Measurements from ENCODE around the gene NKX1-2. TPM values are rescaled to one million over a fixed set of nuclear protein-coding genes. Genes with fewer than 3 reads are reported as not detected.

NKX1-2 gene
- total RNA-seq, 1 experiment from 2014 or later = 3.4 TPM

DNA sequence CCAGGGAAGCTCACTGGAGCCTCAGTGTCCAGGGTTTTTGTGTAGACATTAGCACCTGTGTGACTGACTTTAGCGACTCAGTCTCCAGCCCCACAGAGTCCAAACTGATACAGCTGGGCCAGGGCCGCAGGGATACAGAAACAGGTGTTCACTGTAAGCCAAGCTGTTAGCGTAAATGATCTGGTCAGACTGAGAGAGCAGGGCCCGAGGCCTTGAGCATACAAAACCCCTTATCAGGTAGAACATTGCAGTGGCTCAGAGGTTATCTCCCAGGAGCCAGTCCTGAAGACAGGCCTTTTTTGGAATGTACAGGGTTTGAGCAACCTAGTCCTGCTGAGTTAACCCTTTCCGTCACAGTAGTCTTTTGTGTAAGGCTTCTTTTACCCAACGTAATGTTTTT, 36.8 kb upstream of the NKX1-2 start:
- no peak overlapping the region for H2AFZ ChIP-seq (ENCODE audit: low read depth, low read length, poor library complexity, severe bottlenecking)
- H3K4me1 ChIP-seq (ENCODE audit: control insufficient read depth in 1 of 2, insufficient read depth in 2 of 2, low read length in 2 of 2) = no peaks in the 10 kb centered on the region
- H3K9me3 ChIP-seq (ENCODE audit: control insufficient read depth in 1 of 2, insufficient read depth in 1 of 2, low read depth in 1 of 2, low read length in 2 of 2) = no peaks in the 10 kb centered on the region
- no peaks in the 10 kb centered on the region; a peak in 1 of 4 replicates for H3K36me3 ChIP-seq (ENCODE audit: control insufficient read depth in 1 of 2, insufficient read depth in 2 of 2, low read length in 2 of 2)
- TF ChIP-seq, protein P1, sequence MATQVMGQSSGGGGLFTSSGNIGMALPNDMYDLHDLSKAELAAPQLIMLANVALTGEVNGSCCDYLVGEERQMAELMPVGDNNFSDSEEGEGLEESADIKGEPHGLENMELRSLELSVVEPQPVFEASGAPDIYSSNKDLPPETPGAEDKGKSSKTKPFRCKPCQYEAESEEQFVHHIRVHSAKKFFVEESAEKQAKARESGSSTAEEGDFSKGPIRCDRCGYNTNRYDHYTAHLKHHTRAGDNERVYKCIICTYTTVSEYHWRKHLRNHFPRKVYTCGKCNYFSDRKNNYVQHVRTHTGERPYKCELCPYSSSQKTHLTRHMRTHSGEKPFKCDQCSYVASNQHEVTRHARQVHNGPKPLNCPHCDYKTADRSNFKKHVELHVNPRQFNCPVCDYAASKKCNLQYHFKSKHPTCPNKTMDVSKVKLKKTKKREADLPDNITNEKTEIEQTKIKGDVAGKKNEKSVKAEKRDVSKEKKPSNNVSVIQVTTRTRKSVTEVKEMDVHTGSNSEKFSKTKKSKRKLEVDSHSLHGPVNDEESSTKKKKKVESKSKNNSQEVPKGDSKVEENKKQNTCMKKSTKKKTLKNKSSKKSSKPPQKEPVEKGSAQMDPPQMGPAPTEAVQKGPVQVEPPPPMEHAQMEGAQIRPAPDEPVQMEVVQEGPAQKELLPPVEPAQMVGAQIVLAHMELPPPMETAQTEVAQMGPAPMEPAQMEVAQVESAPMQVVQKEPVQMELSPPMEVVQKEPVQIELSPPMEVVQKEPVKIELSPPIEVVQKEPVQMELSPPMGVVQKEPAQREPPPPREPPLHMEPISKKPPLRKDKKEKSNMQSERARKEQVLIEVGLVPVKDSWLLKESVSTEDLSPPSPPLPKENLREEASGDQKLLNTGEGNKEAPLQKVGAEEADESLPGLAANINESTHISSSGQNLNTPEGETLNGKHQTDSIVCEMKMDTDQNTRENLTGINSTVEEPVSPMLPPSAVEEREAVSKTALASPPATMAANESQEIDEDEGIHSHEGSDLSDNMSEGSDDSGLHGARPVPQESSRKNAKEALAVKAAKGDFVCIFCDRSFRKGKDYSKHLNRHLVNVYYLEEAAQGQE (IDR thresholded peaks at IDR 0.05; ENCODE audit: low read depth) = no peak
- TF ChIP-seq, protein P2, sequence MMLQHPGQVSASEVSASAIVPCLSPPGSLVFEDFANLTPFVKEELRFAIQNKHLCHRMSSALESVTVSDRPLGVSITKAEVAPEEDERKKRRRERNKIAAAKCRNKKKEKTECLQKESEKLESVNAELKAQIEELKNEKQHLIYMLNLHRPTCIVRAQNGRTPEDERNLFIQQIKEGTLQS (IDR thresholded peaks at IDR 0.05) = no peak
- no peak for TF ChIP-seq SRF (IDR thresholded peaks at IDR 0.05; ENCODE audit: low read depth)
- TF ChIP-seq RAD21 (IDR thresholded peaks at IDR 0.05; ENCODE audit: low read depth) = no peak
- no peak for TF ChIP-seq SP1 (IDR thresholded peaks at IDR 0.05; ENCODE audit: low read depth)
- no peak for TF ChIP-seq FOSL1 (IDR thresholded peaks at IDR 0.05; ENCODE audit: low read depth)
- TF ChIP-seq EZH2phosphoT487 (IDR thresholded peaks at IDR 0.05; ENCODE audit: borderline replicate concordance) = no peak
- no peak for TF ChIP-seq EGR1 (IDR thresholded peaks at IDR 0.05; ENCODE audit: low read depth)
- TF ChIP-seq YY1 (IDR thresholded peaks at IDR 0.05; ENCODE audit: extremely low read depth, insufficient replicate concordance, low read depth, low read length) = no peak
- TF ChIP-seq ZNF274 (IDR thresholded peaks at IDR 0.05; ENCODE audit: low read depth, low read length) = no peak
- no peak for TF ChIP-seq POLR2AphosphoS5 (IDR thresholded peaks at IDR 0.05; ENCODE audit: low read depth, low read length)
- TF ChIP-seq TCF7L2 (IDR thresholded peaks at IDR 0.05; ENCODE audit: borderline replicate concordance, extremely low read depth, insufficient read depth, insufficient read length) = no peak
- TF ChIP-seq, protein P3, sequence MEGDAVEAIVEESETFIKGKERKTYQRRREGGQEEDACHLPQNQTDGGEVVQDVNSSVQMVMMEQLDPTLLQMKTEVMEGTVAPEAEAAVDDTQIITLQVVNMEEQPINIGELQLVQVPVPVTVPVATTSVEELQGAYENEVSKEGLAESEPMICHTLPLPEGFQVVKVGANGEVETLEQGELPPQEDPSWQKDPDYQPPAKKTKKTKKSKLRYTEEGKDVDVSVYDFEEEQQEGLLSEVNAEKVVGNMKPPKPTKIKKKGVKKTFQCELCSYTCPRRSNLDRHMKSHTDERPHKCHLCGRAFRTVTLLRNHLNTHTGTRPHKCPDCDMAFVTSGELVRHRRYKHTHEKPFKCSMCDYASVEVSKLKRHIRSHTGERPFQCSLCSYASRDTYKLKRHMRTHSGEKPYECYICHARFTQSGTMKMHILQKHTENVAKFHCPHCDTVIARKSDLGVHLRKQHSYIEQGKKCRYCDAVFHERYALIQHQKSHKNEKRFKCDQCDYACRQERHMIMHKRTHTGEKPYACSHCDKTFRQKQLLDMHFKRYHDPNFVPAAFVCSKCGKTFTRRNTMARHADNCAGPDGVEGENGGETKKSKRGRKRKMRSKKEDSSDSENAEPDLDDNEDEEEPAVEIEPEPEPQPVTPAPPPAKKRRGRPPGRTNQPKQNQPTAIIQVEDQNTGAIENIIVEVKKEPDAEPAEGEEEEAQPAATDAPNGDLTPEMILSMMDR (IDR thresholded peaks at IDR 0.05 in 2 of 3, conservative IDR thresholded peaks at IDR 0.05 in 1 of 3; ENCODE audit: borderline replicate concordance in 1 of 3, insufficient read depth in 1 of 3, low read depth in 2 of 3, low read length in 2 of 3) = no peak
- no peak for TF ChIP-seq POLR2A (IDR thresholded peaks at IDR 0.05; ENCODE audit: borderline replicate concordance, extremely low read depth, insufficient read depth, insufficient read length)
- no peak for TF ChIP-seq CEBPB (IDR thresholded peaks at IDR 0.05; ENCODE audit: low read depth)
- TF ChIP-seq ELF1 (IDR thresholded peaks at IDR 0.05; ENCODE audit: borderline replicate concordance, low read depth) = no peak
- TF ChIP-seq, protein P4, sequence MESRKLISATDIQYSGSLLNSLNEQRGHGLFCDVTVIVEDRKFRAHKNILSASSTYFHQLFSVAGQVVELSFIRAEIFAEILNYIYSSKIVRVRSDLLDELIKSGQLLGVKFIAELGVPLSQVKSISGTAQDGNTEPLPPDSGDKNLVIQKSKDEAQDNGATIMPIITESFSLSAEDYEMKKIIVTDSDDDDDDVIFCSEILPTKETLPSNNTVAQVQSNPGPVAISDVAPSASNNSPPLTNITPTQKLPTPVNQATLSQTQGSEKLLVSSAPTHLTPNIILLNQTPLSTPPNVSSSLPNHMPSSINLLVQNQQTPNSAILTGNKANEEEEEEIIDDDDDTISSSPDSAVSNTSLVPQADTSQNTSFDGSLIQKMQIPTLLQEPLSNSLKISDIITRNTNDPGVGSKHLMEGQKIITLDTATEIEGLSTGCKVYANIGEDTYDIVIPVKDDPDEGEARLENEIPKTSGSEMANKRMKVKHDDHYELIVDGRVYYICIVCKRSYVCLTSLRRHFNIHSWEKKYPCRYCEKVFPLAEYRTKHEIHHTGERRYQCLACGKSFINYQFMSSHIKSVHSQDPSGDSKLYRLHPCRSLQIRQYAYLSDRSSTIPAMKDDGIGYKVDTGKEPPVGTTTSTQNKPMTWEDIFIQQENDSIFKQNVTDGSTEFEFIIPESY (IDR thresholded peaks at IDR 0.05; ENCODE audit: extremely low read depth, insufficient replicate concordance, low read length) = no peak
- no peak for TF ChIP-seq SIN3A (IDR thresholded peaks at IDR 0.05; ENCODE audit: low read depth)
- TF ChIP-seq ZFX (IDR thresholded peaks at IDR 0.05) = no peak
- TF ChIP-seq, protein P5, sequence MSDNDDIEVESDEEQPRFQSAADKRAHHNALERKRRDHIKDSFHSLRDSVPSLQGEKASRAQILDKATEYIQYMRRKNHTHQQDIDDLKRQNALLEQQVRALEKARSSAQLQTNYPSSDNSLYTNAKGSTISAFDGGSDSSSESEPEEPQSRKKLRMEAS (IDR thresholded peaks at IDR 0.05) = no peak
- CTCF ChIA-PET = no interaction called here
- no peaks in the 10 kb centered on the region for H4K20me1 ChIP-seq (ENCODE audit: insufficient read depth)
- H3K4me3 ChIP-seq (replicated peaks in 1 of 2; ENCODE audit: low read depth in 1 of 2, low read length in 2 of 2) = no peak overlapping the region
- no peak overlapping the region for H3K4me2 ChIP-seq (ENCODE audit: low read length)
- RAD21 ChIA-PET (ENCODE audit: low non-redundant PET in 1 of 2, low total read pairs in 2 of 2, uncharacterized antibody in 2 of 2, unreplicated experiment in 2 of 2) = no interaction called here
- H3K9me2 ChIP-seq (ENCODE audit: insufficient read depth) = no peaks in the 10 kb centered on the region
- intact Hi-C loops (cut with micrococcal nuclease) = no loop called here
- no TSS peak for BruUV-seq (replicated peaks)
- ATAC-seq (no peak), DNase-seq (ENCODE audit: low read depth, low spot score) (no peak)
- no peaks in the 10 kb centered on the region for H3K79me2 ChIP-seq (ENCODE audit: insufficient read depth, low read length)
- H3K27me3 ChIP-seq (ENCODE audit: insufficient read depth, low read length) = no peaks in the 10 kb centered on the region
- no peak overlapping the region for H3K9ac ChIP-seq (ENCODE audit: low read length)
- no peak overlapping the region for H3K27ac ChIP-seq (ENCODE audit: low read depth, low read length)
- POLR2A ChIA-PET = no interaction called here
